ENCODE results near the gene SH3TC2. TPM values are rescaled to one million over a fixed set of nuclear protein-coding genes. Genes with fewer than 3 reads are reported as not detected.

The SH3TC2 gene
- 0.39 to 0.92 TPM (median 0.56 TPM) in 5 replicates for total RNA-seq (2022; extraction: Qiagen RNA extraction)

GRCh38 chr5:149063017-149063687 lies at the start of gene SH3TC2:
Gene SH3TC2, minus strand, starts transcription at chr5:149063062. Its CDS starts 40 bp downstream, at chr5:149063022.

Other genes with a start within 250 kb of the SH3TC2 start
- gene ADRB2, start 236.5 kb downstream of the SH3TC2 start, total RNA-seq (2022; extraction: Qiagen RNA extraction): 1.3 to 1.6 TPM (median 1.3 TPM) in 5 replicates
- gene ABLIM3, start 78.4 kb upstream of the SH3TC2 start, total RNA-seq (2022; extraction: Qiagen RNA extraction): 23.6 to 26.4 TPM (median 24.9 TPM) in 5 replicates
- 12.3 to 15.7 TPM (median 15.4 TPM) in 5 replicates for gene AFAP1L1, start 208.8 kb upstream of the SH3TC2 start, total RNA-seq (2022; extraction: Qiagen RNA extraction)

All from A549 treated with AZD2906 at 1 μM for 4 hours (cell line).